GM18511 (cell line): ENCODE results near the gene SUSD1.
"Not testable (repeated sequence)": the region's sequence is repeated elsewhere in the genome, so short reads cannot be mapped to it uniquely, and the experiment has no call there.

ENCODE experiments used
- ATAC-seq: cut with Tn5 transposase; IDR thresholded peaks from one replicate; pipeline ENCODE4 v1.9.1; 2021; ENCODE audit warnings: mild to moderate bottlenecking, moderate library complexity; ENCODE audit not compliant: unreplicated experiment

The SUSD1 gene

DNA sequence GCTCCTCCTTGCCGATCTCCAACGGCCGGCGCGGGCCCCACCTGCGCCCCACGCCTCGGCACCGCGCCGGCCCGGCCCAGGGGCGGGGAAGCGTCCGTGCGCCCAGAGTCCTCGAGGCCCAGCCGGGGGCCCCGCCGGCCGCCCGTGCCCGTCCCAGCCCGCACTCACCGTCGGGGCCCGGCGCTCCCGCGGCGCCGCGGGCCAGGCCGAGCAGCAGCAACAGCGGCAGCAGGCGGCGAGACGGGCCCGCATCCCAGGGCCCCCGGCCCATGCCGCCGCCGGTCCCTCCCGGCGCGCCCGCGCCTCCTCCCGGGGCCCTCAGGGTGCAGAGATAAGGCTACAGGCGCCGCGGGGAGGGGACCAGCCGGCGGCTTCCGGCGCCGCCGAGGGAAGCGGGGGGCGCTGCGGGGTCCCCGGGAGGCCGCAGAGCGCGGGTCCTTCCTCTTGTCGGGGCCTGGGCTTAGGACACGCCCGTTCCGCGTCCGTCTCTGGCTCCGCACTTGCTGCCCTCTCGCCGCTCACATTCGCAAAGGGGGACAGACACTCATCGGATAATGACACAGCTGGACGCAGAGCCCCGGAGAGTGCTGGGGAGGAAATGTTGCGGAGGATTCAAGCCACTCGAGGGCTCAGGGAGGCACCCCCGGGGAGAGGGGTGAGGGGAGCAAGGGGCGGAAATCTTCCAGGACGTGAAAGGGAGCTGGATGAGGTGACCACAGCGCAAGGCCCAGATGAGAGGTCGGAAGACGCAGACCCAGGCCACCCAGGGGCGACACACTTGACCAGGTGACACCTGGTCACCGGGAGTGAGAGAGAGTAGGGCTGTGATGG, at the start of gene SUSD1:
SUSD1 (minus strand) TSS at position 333 of the 831 bp plus-strand sequence; CDS start at position 271, 62 bp downstream.
- ATAC-seq = peak; percentile 58

DNA sequence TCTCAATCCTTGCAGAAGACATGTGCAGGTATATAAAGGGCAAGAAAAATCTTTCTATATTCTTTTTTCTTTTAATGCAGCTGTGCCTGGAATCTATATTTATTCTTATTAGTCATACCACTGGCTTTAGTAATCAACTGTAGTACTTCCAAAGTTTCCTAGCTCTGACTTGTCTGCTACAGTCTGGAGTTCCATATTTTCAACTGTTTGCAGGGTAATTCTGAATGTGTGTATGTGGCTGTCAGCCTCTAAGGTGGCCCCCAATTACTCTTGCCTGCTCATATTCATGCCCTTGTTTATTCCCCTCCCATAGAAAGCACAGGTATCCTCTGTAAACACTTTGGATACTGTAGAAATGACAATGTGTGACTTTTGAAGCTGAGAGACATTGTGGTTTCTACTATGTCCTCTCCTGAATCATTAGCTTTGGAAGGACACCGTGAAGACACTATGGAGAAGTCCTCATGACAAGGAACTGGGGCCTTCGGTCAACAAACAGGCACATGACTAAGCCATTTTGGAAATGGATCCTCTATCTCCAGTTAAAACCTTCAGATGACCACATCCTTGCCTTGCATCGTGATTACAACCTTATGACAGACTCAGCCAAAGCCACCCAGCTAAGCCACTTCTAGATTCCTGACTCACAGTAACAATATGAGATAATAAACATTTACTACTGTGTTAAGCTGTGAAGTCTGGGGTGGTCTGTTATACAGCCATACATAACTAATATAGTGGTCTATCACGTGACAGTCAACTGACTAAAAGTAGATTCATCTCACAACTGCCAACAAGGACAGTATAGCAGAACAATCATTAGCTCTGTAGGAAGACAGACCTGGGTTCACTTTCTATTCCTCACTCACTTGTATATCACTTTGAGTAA, 49.5 kb upstream of the SUSD1 start:
- ATAC-seq = peak; percentile 80

DNA sequence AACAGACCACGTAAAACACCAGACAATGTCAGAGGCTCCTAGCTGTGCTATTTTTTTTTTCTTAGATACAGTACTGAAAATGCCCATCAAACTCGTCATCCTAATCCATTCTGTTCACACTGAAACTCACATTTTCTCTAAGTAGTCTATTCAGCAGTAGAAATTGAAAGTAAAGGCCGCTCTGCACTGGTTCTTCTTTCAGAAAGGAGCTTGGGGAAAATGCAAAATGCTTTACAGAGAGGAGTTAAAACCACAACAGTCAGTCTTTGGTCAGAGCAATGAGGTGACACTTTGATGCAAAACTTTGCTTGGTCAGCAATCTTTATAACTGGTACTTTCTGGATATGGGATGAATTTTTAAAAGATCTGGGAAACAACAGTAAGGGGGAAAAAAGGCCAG, 43.8 kb upstream of the SUSD1 start:
- ATAC-seq = peak; percentile 95

DNA sequence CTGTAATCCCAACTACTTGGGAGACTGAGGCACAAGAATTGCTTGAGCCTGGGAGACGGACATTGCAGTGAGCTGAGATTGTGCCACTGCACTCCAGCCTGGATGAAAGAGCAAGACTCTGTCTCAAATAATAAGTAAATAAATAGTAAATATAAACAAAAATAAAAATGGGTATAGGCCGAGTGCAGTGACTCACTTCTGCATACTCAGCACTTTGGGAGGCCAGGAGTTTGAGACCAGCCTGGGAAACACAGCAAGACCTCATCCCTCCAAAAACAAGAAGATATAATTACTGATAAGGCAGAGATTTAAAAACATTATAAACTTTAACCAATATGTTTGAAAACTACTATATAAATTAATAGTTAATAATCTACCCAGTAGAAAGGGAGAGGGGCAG, 37.8 kb upstream of the SUSD1 start:
- no peak for ATAC-seq

DNA sequence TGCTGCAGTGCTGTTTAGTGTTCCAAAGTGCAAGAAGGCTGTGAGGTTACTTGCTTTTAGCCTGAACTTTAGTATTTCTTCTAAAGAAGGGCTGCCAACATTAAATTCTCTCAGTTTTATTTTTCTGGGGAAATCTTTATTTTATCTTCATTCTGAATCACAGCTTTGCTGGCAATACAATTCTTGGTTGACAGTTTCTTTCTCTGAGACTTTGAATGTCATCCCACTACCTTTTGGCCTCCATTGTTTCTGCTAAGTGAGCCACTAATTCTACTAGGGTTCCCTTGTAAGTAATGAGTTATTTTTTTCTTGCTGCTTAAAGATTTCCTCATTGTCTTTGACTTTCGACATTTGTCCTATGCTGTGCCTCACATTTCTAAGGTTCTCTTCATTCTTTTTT, 32.4 kb upstream of the SUSD1 start:
- ATAC-seq = no peak

DNA sequence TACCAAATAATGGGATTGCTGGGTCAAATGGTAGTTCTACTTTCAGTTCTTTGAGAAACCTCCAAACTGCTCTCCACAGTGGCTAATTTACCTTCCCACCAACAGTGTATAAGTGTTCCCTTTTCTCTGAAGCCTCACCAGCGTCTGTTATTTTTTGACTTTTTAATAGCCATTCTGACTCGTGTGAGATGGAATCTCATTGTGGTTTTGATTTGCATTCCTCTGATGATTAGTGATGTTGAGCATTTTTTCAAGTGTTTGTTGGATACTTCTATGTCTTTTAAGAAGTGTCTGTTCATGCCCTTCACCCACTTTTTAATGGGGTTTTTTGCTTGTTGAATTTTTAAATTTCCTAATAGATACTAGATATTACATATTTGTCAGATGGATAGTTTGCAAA, 28.4 kb upstream of the SUSD1 start:
- no peak for ATAC-seq

DNA sequence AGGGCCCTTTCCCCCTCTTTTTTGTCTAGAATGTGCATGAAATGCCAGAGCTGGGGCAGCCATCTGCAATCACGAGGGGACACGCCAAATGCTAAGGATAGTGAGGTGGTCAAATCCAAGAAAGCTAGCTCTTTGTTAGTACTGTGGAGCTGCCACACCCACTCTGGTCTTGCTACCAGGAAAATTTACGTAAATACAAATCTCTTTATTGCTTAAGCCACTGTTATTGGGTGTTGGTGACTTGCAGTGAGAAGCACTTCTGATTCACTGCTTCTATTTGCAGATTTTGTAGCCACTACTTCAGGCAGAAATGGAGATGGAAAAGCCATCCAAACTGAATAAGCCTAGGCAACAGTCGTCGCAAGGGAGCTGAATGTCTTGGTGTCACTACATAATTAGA, 25.6 kb upstream of the SUSD1 start:
- ATAC-seq = no peak

DNA sequence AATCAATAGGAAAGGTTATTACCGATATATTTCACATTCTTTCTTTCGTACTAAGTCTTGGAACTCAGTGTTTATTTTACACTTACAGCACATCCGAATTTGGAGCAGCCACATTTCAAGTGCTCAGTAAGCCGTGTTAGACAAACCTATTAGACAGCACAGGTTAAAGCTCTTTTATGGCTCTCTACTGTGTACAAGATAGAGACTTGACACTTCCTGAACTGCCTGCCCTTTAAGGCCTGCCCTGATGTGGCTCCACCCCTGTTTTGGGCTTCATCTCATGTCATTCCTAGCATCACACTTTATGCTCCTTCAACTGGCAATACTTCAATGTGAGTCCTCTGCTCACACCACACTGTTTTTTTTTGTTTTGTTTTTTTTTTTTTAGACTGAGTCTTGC, 23.5 kb upstream of the SUSD1 start:
- ATAC-seq = no peak

DNA sequence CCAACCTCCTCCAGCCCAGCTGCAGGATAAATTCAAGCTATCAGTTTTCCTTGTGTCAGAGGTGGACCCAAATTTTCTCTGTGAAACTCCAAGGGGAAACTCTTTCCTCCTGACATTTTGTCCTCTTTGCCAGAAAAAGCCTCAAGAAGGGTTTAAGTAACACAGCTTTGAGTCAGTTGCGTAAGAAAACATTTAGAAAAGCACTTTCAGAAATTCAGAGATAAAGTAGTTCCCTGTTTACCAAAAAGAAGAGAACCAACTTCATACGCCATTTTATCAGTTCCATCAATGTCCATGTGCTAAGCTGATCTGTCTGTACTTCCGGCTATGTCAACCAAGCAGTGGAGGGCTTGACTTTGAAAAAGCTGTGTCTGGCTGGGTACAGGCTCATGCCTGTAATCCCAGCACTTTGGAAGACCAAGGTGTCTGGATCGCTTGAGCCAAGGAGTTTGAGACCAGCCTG, 19.9 kb upstream of the SUSD1 start:
- ATAC-seq = no peak

DNA sequence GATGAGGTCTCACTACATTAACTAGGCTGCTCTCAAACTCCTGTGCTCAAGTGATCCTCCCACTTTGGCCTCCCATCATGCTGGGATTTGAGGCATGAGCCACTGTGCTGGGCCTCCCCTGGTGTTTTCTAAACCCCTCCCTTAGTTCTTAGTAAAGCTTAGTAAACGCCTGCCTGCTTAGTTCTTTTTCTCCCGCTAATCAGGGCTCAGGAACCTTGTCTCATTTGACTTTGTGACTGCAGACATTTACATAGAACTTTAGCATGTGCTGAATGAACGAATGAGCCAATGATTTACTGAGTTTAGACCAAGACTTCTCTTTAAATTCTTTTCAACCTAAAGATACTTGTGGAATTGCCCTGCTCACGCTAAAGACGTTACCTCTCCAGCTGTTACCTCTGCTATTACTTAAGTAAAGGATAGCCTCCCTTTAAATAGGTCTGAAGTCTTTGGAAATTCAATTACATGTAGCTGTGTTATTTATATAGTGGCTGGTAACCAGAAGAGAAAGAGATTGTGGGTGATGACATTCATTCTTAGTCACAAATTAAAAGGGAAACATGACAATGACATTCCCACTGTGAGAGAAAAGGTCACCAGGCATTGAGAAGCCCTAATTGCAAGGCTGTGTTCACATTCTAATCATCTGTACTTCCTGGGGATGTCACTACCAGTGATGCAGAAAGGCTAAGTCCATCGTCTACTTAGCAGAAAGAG, 18.6 kb upstream of the SUSD1 start:
- no peak for ATAC-seq

DNA sequence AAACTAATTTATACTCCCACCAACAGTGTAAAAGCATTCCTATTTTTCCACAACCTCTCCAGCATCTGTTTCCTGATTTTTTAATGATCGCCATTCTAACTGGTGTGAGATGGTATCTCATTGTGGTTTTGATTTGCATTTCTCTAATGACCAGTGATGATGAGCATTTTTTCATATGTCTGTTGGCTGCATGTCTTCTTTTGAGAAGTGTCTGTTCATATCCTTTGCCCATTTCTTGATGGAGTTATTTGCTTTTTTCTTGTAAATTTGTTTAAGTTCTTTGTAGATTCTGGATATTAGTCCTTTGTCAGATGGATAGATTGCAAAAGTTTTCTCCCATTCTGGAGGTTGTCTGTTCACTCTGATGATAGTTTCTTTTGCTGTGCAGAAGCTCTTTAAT, 15.2 kb upstream of the SUSD1 start:
- not testable (repeated sequence) for ATAC-seq

DNA sequence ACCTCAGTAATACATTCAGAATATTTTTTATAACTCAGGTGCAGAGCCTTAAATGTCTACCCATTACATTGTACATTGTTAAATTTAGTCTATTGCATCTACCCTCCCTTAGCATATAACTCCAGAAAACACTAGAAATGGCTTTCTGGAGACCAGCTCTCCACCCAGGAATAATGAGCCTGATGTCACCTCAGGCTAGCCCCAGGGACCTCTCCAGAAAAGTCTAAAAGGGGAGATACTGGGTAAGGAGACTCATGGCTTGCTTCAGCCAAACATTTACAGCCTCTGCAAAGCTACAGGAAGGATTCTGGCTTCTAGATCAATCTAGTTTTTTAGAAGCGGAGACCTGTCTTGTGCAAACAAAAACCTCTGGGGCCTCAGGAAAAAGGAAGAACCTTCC, 13.8 kb upstream of the SUSD1 start:
- ATAC-seq = no peak

DNA sequence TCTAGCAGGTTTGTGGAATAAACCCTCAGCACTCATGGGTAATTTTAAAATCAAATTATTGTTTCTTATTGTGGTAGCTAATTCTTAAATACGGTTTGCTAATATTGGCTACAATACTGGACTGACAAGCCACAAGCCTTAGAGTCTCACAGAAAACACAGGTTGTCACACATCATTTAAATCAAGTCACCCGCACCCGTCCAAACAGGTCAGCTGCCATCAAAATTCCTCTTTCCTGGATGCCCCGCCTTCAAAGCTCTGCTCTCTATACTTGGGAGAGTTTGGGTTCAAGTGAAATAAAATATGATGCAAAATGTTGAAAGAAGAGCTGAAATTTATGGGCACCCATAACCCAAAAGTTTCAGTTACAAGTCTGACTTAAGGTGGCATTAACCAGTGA, 12.3 kb upstream of the SUSD1 start:
- ATAC-seq = no peak

DNA sequence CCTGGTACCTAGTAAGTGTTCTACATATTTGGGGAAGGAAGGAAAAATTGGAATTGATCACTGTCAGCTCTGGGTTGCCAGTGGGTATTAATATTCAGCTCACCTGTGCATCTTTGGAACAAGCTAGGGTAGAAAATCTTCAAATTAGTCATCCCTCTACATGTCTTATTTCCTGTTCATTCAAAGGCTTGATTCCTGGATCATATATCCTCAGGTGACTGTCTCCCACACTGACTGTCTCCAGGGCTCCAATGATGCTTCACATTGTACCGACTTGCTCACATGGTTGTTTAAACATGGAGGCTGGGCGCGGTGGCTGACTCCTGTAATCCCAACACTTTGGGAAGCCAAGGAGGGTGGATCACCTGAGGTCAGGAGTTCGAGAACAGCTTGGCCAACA, 11.6 kb upstream of the SUSD1 start:
- no peak for ATAC-seq

DNA sequence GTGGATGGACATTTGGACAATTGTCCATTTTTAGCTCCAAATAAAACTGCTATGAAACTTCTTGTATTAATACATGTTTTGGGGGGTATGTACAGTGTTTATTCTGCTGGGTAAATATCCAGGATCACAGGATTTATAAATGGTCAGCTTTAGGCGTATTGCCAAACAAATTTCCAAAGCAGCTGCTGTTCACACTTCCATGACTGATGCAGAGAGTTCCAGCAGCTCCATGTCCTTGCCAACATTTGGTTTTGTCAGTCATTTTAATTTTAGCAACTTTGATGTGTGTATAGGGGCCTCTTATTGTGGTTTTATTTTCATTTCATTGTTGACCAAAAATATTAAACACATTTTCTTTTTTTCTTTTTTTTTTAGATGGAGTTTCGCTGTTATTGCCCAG, 9.8 kb upstream of the SUSD1 start:
- ATAC-seq = no peak

DNA sequence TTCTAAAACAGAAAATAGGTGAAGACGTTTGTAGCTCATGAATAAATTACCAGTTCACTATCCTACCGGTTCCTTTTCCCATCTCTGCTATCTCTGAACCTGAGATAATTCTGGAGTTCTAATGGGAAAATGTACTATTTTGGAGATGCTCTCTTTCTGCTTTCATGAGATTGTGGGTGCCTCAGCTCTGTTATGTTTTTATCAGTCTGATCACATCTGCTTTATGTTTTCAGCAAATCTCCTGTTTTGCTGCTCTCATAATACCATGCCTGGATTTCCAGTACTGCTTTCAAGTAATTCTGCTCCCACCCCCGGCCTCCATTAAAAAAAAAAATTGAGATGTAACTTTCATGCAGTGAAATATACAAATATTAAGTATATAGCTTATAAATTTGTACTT, 9.1 kb upstream of the SUSD1 start:
- ATAC-seq = no peak

DNA sequence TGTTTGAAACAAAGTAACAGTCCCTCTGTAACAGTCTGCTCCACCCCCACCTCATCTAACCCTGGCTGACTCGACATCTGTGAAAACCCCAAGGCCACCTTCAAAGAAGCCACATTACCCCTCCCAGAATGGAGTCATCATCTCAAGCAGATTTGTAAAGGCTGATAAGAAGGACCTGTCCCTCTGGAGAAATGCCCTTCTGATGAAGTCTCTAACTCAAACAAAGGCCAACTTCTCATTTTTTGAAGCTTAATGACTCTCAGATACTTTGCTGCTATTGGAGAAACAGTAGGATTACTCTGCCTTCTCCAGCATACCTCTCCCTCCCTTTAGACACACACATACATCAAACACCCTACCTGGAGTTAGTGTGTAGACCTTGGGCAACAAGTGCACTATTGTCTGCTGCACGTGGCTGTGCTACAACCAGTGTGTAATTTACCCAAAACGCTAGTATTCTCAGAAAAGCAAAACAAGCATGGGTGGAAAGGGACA, 5.3 kb upstream of the SUSD1 start:
- peak; percentile 32 for ATAC-seq

DNA sequence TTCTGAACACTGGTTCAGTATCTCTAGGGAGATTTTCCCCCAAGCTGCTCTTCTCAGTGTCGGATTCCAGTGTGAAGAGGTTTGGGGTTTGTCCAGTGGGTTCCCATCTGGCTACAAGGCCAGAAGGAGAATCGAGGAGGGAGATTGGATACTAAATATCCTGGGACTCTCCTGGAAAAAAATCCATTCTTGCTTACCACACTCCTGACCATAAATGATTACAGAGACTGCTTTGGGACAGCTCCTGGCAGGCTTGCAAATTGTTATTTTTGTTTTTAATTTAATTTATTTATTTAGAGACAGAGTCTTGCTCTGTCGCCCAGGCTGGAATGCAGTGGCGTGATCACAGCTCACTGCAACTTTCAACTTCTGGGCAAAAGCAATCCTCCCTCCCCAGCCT, 4.7 kb upstream of the SUSD1 start:
- ATAC-seq = no peak

DNA sequence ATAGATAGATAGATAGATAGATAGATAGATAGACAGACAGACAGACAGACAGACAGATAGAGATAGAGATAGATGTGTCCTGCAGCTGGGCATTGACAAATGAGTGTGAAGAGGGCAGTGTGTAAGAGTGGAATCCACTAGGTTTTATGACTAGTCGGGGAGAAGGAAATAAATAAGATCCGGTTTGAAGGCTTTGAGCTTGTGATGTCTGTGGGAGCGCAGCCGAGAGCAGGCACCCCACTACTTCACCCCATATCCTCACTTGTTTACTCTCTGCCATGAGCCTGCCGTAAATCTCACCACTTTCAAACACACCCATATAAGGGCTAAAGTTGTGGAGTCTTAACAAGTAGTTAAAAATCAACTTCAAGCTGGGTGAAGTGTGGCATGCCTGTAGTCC, 1.4 kb upstream of the SUSD1 start:
- ATAC-seq = no peak

DNA sequence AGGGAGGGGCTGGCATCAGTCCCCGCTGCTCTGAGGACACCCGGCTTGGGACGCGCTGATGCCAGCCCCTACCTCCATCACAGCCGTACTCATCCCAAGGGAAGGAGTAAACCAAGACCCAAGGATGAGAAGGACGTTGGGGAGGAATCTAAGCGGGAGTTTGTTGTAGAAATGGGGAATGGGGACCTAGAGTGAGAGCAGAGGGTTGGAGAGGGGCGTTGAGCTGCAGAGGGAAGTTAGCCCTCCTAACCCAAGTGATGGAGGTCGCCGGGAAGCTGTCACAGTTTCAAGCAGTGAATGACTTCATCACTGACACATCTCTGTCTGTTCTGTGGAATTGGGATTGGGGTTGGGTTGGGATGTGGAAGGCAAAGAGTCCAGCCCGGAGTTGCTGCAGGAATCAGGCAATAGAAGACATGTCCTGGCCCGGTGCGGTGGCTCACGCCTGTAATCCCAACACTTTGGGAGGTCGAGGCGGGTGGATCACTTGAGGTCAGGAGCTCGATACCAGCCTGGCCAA, 759 bp upstream of the SUSD1 start:
- ATAC-seq = no peak
